H1 (cell line): ENCODE measurements around the gene B9D2. TPM values are rescaled to one million over a fixed set of nuclear protein-coding genes. Genes with fewer than 3 reads are reported as not detected.

ENCODE experiments used
- CTCF ChIA-PET: fragments of 300-600 bp; sonication (Branson Sonifier 250); formaldehyde crosslinking; loops from one replicate; lab custom pipeline; 2021; ENCODE audit not compliant: partially characterized antibody; lab: Charles Lee
- POLR2A ChIA-PET: fragments of 300-600 bp; sonication (Branson Sonifier 250); formaldehyde crosslinking; loops from one replicate; lab custom pipeline; 2021; ENCODE audit warnings: inconsistent platforms; ENCODE audit not compliant: partially characterized antibody; lab: Charles Lee
- DNase-seq, 2 experiments: peaks; one replicate each; pipeline versions ENCODE4 v3.0.0 to v3.0.0-alpha.2; 2010 to 2022; ENCODE audit warnings: low spot score in 2 of 2, low read depth in 1 of 2, mixed read lengths in 1 of 2
- FAIRE-seq: peaks from 2 replicates; lab custom pipeline; 2011; peaks lifted over from hg19 to GRCh38; lab: Jason Lieb, UNC
- H2AFZ ChIP-seq: 2 replicates; pipeline ENCODE4 v1.8.1; 2012; ENCODE audit warnings: low read length, inconsistent platforms
- H2AK5ac ChIP-seq: 2 replicates; pipeline ENCODE4 v1.6.1; 2013; ENCODE audit warnings: low read depth, low read length
- H2BK120ac ChIP-seq: replicated peaks from 2 replicates; pipeline ENCODE3; 2013; ENCODE audit warnings: low read depth, low read length, inconsistent platforms
- H2BK12ac ChIP-seq: 2 replicates; pipeline ENCODE4 v1.6.1; 2013; ENCODE audit warnings: low read depth, low read length
- H2BK15ac ChIP-seq: 2 replicates; pipeline ENCODE4 v1.6.1; 2013; ENCODE audit warnings: low read length
- H2BK20ac ChIP-seq: 2 replicates; pipeline ENCODE4 v1.6.1; 2013; ENCODE audit warnings: low read length
- H2BK5ac ChIP-seq: 2 replicates; pipeline ENCODE4 v1.6.1; 2013; ENCODE audit warnings: low read depth, low read length
- H3K14ac ChIP-seq: 2 replicates; pipeline ENCODE4 v1.6.1; 2013; ENCODE audit warnings: inconsistent platforms; ENCODE audit not compliant: insufficient read length
- H3K18ac ChIP-seq: 2 replicates; pipeline ENCODE4 v1.6.1; 2013; ENCODE audit warnings: low read length; ENCODE audit errors: extremely low read depth
- H3K23ac ChIP-seq: 2 replicates; pipeline ENCODE4 v1.6.1; 2013; ENCODE audit warnings: inconsistent platforms; ENCODE audit not compliant: insufficient read length
- H3K23me2 ChIP-seq: 2 replicates; pipeline ENCODE4 v1.6.1; 2013; ENCODE audit warnings: low read depth, low read length
- H3K27ac ChIP-seq: 2 replicates; pipeline ENCODE4 v1.6.1; 2011; ENCODE audit warnings: low read depth, low read length, inconsistent platforms
- H3K27me3 ChIP-seq, 4 experiments: replicated peaks in 1 of 4; 1 replicate in 1 of 4; 2 replicates in 3 of 4; pipeline versions ENCODE4 v1.6.1 to v1.8.1; 2011 to 2013; ENCODE audit warnings: low read length in 3 of 4, mild to moderate bottlenecking in 3 of 4, inconsistent platforms in 2 of 4, mixed read lengths in 2 of 4, moderate library complexity in 1 of 4; ENCODE audit not compliant: control insufficient read depth in 3 of 4, insufficient read depth in 3 of 4; ENCODE audit errors: extremely low read depth in 1 of 4
- H3K36me3 ChIP-seq, 4 experiments: 2 replicates each; pipeline versions ENCODE4 v1.6.1 to v1.8.1; 2011 to 2013; ENCODE audit warnings: mild to moderate bottlenecking in 4 of 4, low read length in 3 of 4, moderate library complexity in 2 of 4, control low read depth in 1 of 4, inconsistent platforms in 1 of 4; ENCODE audit not compliant: insufficient read depth in 4 of 4, control insufficient read depth in 2 of 4
- H3K4ac ChIP-seq: replicated peaks from 2 replicates; pipeline ENCODE3; 2013; ENCODE audit warnings: low read length, low read depth, mixed read lengths, inconsistent platforms; ENCODE audit not compliant: insufficient read length
- H3K4me1 ChIP-seq, 4 experiments: replicated peaks in 1 of 4; 1 replicate in 1 of 4; 2 replicates in 3 of 4; pipeline versions ENCODE4 v1.6.1 to v1.8.1; 2011 to 2013; ENCODE audit warnings: low read length in 3 of 4, inconsistent platforms in 2 of 4, mixed read lengths in 1 of 4; ENCODE audit not compliant: insufficient read depth in 4 of 4, control insufficient read depth in 3 of 4
- H3K4me2 ChIP-seq, 2 experiments: 2 replicates each; pipeline versions ENCODE4 v1.6.1 to v1.8.1; 2011 to 2013; ENCODE audit warnings: low read depth in 2 of 2, low read length in 2 of 2, control low read depth in 1 of 2, inconsistent platforms in 1 of 2, mild to moderate bottlenecking in 1 of 2; ENCODE audit not compliant: insufficient read depth in 1 of 2
- H3K4me3 ChIP-seq, 4 experiments: fragments of 200-600, 300-600 bp in 1 of 4; sonication (generic), shearing (Covaris generic), sonication (Bioruptor Twin) in 1 of 4; 2 replicates each; pipeline versions ENCODE4 v1.5.1 to v1.8.1; 2011 to 2016; ENCODE audit warnings: low read length in 4 of 4, low read depth in 3 of 4, control low read depth in 2 of 4, inconsistent platforms in 2 of 4, mild to moderate bottlenecking in 2 of 4, mixed read lengths in 1 of 4, moderate library complexity in 1 of 4; ENCODE audit not compliant: insufficient read depth in 2 of 4; ENCODE audit errors: extremely low read depth in 1 of 4
- H3K56ac ChIP-seq: replicated peaks from 2 replicates; pipeline ENCODE3; 2013; ENCODE audit warnings: low read depth, mild to moderate bottlenecking, mixed read lengths, low read length, inconsistent platforms; ENCODE audit not compliant: insufficient read length
- H3K79me1 ChIP-seq: 2 replicates; pipeline ENCODE4 v1.6.1; 2013; ENCODE audit warnings: low read depth, low read length, control low read depth
- H3K79me2 ChIP-seq, 2 experiments: 2 replicates each; pipeline versions ENCODE4 v1.6.1 to v1.8.1; 2012 to 2013; ENCODE audit warnings: low read length in 2 of 2, mild to moderate bottlenecking in 2 of 2, inconsistent platforms in 1 of 2; ENCODE audit not compliant: insufficient read depth in 2 of 2, control insufficient read depth in 1 of 2
- H3K9ac ChIP-seq, 4 experiments: replicated peaks in 1 of 4; 1 replicate in 1 of 4; 2 replicates in 3 of 4; pipeline versions ENCODE4 v1.6.1 to v1.8.1; 2011 to 2013; ENCODE audit warnings: low read depth in 3 of 4, low read length in 3 of 4, control low read depth in 2 of 4, mild to moderate bottlenecking in 2 of 4, moderate library complexity in 2 of 4, inconsistent platforms in 1 of 4; ENCODE audit errors: extremely low read depth in 1 of 4
- H3K9me3 ChIP-seq, 2 experiments: 2 replicates each; pipeline versions ENCODE4 v1.6.1 to v1.8.1; 2012 to 2013; ENCODE audit warnings: mild to moderate bottlenecking in 2 of 2, moderate library complexity in 2 of 2, control low read depth in 1 of 2, inconsistent platforms in 1 of 2, low read depth in 1 of 2, low read length in 1 of 2, mixed read lengths in 1 of 2; ENCODE audit not compliant: insufficient read depth in 2 of 2
- H4K20me1 ChIP-seq, 2 experiments: replicated peaks in 1 of 2; 2 replicates each; pipeline versions ENCODE3 to v1.8.1; 2011 to 2013; ENCODE audit warnings: inconsistent platforms in 2 of 2, low read length in 2 of 2, mild to moderate bottlenecking in 1 of 2; ENCODE audit not compliant: insufficient read depth in 2 of 2, control insufficient read depth in 1 of 2
- H4K5ac ChIP-seq: 2 replicates; pipeline ENCODE4 v1.6.1; 2013; ENCODE audit warnings: low read length, low read depth, mixed read lengths, inconsistent platforms; ENCODE audit not compliant: insufficient read length
- H4K8ac ChIP-seq: 2 replicates; pipeline ENCODE4 v1.8.0; 2013; ENCODE audit warnings: mild to moderate bottlenecking, moderate library complexity, low read length, inconsistent platforms; ENCODE audit not compliant: insufficient read depth; ENCODE audit errors: extremely low read depth
- H4K91ac ChIP-seq: replicated peaks from 2 replicates; pipeline ENCODE3; 2013; ENCODE audit warnings: low read length, mixed read lengths, inconsistent platforms; ENCODE audit not compliant: insufficient read length
- CBX5 ChIP-seq: fragments of 300-800, 300-1000 bp; sonication (generic); IDR thresholded peaks from 2 replicates; pipeline ENCODE4 v1.7.1; 2016; ENCODE audit warnings: antibody characterized with exemption, low read length, low read depth
- CBX8 ChIP-seq: fragments of 300-800, 300-1000 bp; sonication (generic); IDR thresholded peaks from 2 replicates; pipeline ENCODE4 v1.7.1; 2016; ENCODE audit warnings: low read depth, low read length, borderline replicate concordance
- CTBP2 ChIP-seq: IDR thresholded peaks from 2 replicates; pipeline ENCODE4 v1.7.0; 2011; ENCODE audit warnings: borderline replicate concordance, mild to moderate bottlenecking, moderate library complexity, mixed read lengths, low read length; ENCODE audit not compliant: insufficient read depth, insufficient read length
- EGR1 ChIP-seq: IDR thresholded peaks from 2 replicates; pipeline ENCODE4 v1.6.1; 2011; ENCODE audit warnings: low read depth, low read length, borderline replicate concordance
- FOSL1 ChIP-seq: IDR thresholded peaks from 2 replicates; pipeline ENCODE4 v1.6.1; 2011; ENCODE audit warnings: mild to moderate bottlenecking, low read depth, low read length, moderate library complexity; ENCODE audit not compliant: insufficient read depth
- KDM1A ChIP-seq: fragments of 200-600, 300-600 bp; sonication (generic); IDR thresholded peaks from 2 replicates; pipeline ENCODE4 v1.7.1; 2016; ENCODE audit warnings: mild to moderate bottlenecking, low read length, borderline replicate concordance
- PHF8 ChIP-seq: fragments of 200-600 bp; sonication (generic); conservative IDR thresholded peaks from 2 replicates; pipeline ENCODE4 v1.7.1; 2012; ENCODE audit warnings: low read depth, mild to moderate bottlenecking, inconsistent platforms, low read length, moderate library complexity
- SIX5 ChIP-seq: IDR thresholded peaks from 2 replicates; pipeline ENCODE4 v1.6.1; 2011; ENCODE audit warnings: mild to moderate bottlenecking, low read depth, low read length
- SP2 ChIP-seq: IDR thresholded peaks from 2 replicates; pipeline ENCODE4 v1.6.1; 2012; ENCODE audit warnings: mild to moderate bottlenecking, low read length, inconsistent platforms
- TAF1 ChIP-seq: IDR thresholded peaks from 2 replicates; pipeline ENCODE4 v1.6.1; 2011; ENCODE audit warnings: mild to moderate bottlenecking, low read depth, low read length
- TBP ChIP-seq: IDR thresholded peaks from 2 replicates; pipeline ENCODE4 v1.6.1; 2011; ENCODE audit warnings: low read depth, low read length, improper control_type of control experiment
- TEAD4 ChIP-seq: IDR thresholded peaks from 2 replicates; pipeline ENCODE4 v1.6.1; 2012; ENCODE audit warnings: low read depth, low read length, inconsistent platforms, mixed read lengths
- WGBS, 2 experiments: shearing (Covaris generic) in 1 of 2; methylation state at CpG; one replicate each; pipeline versions ENCODE4 v1.1.6 to v1.1.7; 2013 to 2015; ENCODE audit warnings: low lambda C conversion rate in 2 of 2, mixed read lengths in 2 of 2, inconsistent platforms in 1 of 2, low coverage in 1 of 2, missing lambda C conversion rate in 1 of 2; ENCODE audit not compliant: insufficient replicate concordance in 2 of 2, insufficient coverage in 1 of 2, insufficient read length in 1 of 2; ENCODE audit errors: extremely low coverage in 1 of 2, missing lambda C conversion rate in 1 of 2; 5-methylcytosine and 5-hydroxymethylcytosine counted together
- polyA plus RNA-seq, 7 experiments: library from polyadenylated mRNA; depleted of rRNA in 3 of 7; stranded (reverse) in 5 of 7; unstranded in 2 of 7; fragments of >200 nt in 5 of 7; fragments of 200-250 nt in 2 of 7; gene quantifications; 1 replicate in 5 of 7; 2 replicates in 1 of 7; 4 replicates in 1 of 7; pipeline versions ENCODE4 v1.2.1 to v1.2.3, GENCODE V29; 2011 to 2013; ENCODE audit warnings: missing spikeins in 2 of 7, mixed read lengths in 2 of 7
- total RNA-seq: library from RNA; stranded (reverse); fragmentation: NEBNext Ultra II Directional; extraction: Animal tissue kit (Norgen Biotek cat#: 25700); gene quantifications from 2 replicates; pipeline ENCODE4 v1.2.1, GENCODE V29; 2021

B9D2 gene
- total and polyA plus RNA-seq, 2 of the 8 experiments (the other 6 are each of a cell fraction or from before 2014, with no cell fraction given), result 4.9 to 6.3 TPM

DNA sequence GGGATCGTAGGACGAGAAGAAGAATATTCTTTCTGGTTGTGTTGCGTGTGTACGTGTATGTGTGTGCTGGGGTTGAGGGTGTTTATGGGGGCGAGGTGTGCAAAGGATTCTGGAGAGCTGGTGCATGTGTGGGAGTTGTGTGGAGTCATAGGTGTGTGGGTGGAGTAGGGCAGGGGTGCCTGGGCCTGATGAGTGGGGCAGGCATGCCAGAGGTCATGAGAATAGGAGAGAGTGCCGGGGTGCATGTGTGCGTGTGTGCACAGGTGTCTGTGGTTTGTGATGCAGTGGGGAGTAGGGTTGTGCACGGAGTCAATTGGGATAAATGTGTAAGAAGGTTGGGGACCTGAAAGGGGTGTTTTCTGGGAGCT, 13.0 kb upstream of the B9D2 start:
- no peaks in the 10 kb centered on the region for H3K79me1 ChIP-seq
- peak overlapping the region; percentile 91; the same call in 1 of the 2 replicates for H2AFZ ChIP-seq
- H3K14ac ChIP-seq, result no peak overlapping the region
- no peak for DNase-seq
- peak overlapping the region; percentile 53; the same call in 1 of the 2 replicates for H2AK5ac ChIP-seq
- peak overlapping the region; percentile 88; the same call in 1 of the 2 replicates for H2BK15ac ChIP-seq
- WGBS, 2 experiments, result 41% methylated on average over 8 of the region's 8 CpGs; no CpG with 5 or more reads in 1 of the 2 experiments
- no peaks in the 10 kb centered on the region for H3K79me2 ChIP-seq
- H3K23me2 ChIP-seq, result peaks cover 12% of the 10 kb centered on the region
- H2BK12ac ChIP-seq, result peak overlapping the region; percentile 80; the same call in 1 of the 2 replicates
- no peak for FAIRE-seq
- no peaks in the 10 kb centered on the region for H4K20me1 ChIP-seq
- no peak overlapping the region for H3K23ac ChIP-seq
- peaks cover 0 to 9% (median 2%) of the 10 kb centered on the region in 4 experiments; a peak in 4 of 7 replicates for H3K27me3 ChIP-seq
- no peak overlapping the region; the same call in 1 of the 2 replicates for H4K8ac ChIP-seq
- no peak overlapping the region for H2BK20ac ChIP-seq
- H3K36me3 ChIP-seq, result no peaks in the 10 kb centered on the region
- H3K27ac ChIP-seq, result no peak overlapping the region
- no peaks in the 10 kb centered on the region for H3K9me3 ChIP-seq
- H2BK5ac ChIP-seq, result 0 out of 2 replicates have a peak overlapping the region, but pooled peaks have one; percentile 35
- H3K4me1 ChIP-seq, result peaks cover 0 to 5% (median 4%) of the 10 kb centered on the region in 4 experiments; a peak in 5 of 7 replicates
- H3K4me3 ChIP-seq, result peak overlapping the region; percentile 61 to 82 (median 71)
- H2BK120ac ChIP-seq, result no peak overlapping the region
- no peak overlapping the region for H3K56ac ChIP-seq
- H3K9ac ChIP-seq, result peak overlapping the region in 3 of 4 experiments; percentile 28 to 72 (median 29); a peak in 4 of 7 replicates
- peak overlapping the region; percentile 96 for H3K4me2 ChIP-seq
- H4K5ac ChIP-seq, result no peak overlapping the region
- H3K4ac ChIP-seq, result no peak overlapping the region
- H3K18ac ChIP-seq, result peak overlapping the region; percentile 90
- CTCF ChIA-PET, result interaction anchor here (0.6 to 3.1 kb wide), 6 partner anchors 12 to 187 kb away, joined by 3 to 33 read pairs (median 3); partner anchors contain the start of genes B9D2 and TGFB1
- H4K91ac ChIP-seq, result no peak overlapping the region
- POLR2A ChIA-PET, result interaction anchor here (0.6 to 3.8 kb wide), 8 partner anchors 9 to 63 kb away, joined by 3 to 10 read pairs (median 3); partner anchors contain the start of gene DMAC2
- TF ChIP-seq EGR1 (no peak), SIX5 (no peak), CTBP2 (no peak), PHF8 (no peak), FOSL1 (no peak), CBX5 (no peak), TAF1 (no peak), TBP (no peak), TEAD4 (no peak), CBX8 (no peak), KDM1A (no peak), SP2 (no peak)
